Left renal cortex interstitium (tissue), 4 donors: ENCODE measurements around the gene CCDC149. TPM values are rescaled to one million over a fixed set of nuclear protein-coding genes. Genes with fewer than 3 reads are reported as not detected.

Experiments used
- DNase-seq, 4 donors: peaks; one replicate each; pipeline ENCODE4 v3.0.0-alpha.2; 2013; ENCODE audit warnings: low read depth in 4 of 4, low spot score in 2 of 4, missing footprints in 1 of 4
- polyA plus RNA-seq, 4 donors: library from polyadenylated mRNA; unstranded; fragments of 120-200 nt; gene quantifications; one replicate each; pipeline ENCODE4 v1.2.1, GENCODE V29; 2013; ENCODE audit not compliant: insufficient read length in 4 of 4

CCDC149 gene
- polyA plus RNA-seq, 4 donors: 15.9 to 20.1 (median 19.3) TPM

DNA sequence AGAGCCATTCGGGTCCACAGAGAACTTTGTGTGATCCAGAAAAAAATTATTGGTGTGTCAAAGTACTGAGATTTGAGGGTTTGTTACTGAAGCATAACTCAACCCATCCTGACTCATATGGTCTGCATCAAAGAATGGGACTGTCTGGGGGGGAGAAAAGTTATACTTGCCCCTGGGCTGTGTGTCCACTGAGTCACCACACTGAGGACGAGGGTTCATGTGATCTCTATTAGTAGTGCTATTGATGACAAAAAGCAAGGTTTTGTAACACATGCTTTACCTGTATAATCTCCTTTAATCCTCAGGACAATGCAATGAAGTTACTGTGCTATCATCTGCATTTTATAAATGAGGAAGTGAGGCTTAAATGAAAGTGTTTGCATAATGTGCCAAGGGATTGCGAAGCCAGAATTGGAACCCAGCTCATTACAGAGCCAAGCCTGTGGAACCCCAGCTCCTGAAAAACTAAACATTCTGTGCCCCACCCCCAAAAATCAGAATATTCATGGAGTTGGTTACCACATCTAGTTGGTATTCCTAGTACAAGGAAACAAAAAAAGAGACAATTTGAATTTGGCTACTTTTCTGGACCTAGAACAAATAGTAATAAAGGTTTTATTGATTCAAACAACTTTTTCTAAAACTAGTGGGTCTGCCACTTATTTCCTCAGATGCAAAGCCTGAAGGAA lies 31.2 kb downstream of the CCDC149 start:
- no peak for DNase-seq

- DNase-seq: no peak
Measured at GRCh38 chr4:24880186-24880585, 32.7 kb downstream of the CCDC149 start.

DNA sequence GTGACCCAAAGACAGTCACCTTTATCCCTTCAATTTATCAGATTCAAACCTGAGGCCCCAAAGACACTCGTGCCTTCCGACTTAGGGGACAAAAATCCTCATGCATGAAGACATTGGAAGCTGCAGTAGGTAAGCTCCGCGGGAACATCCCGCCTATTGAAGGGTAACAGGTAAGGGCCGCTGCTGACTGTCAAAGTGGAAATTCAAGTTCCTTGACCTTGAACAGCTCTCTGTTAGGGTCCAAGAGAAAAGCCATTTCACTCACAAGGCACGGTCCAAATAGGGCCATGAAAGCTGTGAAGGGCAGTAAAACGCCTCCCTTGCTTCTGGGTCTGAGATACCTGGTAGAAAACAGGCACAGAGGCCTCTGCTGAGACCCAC lies 34.2 kb downstream of the CCDC149 start:
- no peak for DNase-seq

DNA sequence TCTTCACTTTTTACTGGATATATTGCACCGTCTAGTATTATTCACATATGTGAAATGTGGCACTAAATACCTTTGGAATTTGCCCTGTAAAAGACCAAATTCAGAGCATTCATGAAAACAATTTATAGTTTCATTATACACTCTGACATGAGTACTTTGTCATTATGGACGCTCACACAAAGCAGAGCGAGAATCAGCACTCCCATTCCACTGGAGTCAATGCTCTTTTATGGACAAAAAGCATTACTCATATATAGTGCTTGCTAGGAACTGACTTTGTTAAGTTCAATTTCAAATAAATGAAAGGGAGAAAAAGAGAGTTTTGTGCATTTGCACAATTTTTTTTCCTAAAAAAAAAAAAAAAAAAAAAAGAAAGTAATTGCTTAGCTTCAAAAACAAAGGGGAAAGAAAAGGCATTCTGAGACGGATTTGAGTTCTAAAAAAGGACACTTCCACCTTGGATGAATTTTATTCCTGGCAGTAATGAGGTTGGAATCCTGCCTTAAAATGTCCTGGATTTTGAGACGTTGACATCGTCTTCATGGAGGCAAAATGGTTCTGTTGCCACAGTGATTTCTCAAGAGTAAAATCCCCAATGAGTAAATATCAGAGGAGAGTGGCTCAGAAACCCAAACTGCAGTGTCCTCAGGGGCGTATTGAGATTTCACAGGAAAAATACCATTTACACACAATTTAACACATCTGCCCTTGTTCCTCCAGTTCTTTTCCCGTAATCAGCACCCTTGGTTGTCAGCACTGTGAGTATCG lies 34.8 kb downstream of the CCDC149 start:
- no peak for DNase-seq

DNA sequence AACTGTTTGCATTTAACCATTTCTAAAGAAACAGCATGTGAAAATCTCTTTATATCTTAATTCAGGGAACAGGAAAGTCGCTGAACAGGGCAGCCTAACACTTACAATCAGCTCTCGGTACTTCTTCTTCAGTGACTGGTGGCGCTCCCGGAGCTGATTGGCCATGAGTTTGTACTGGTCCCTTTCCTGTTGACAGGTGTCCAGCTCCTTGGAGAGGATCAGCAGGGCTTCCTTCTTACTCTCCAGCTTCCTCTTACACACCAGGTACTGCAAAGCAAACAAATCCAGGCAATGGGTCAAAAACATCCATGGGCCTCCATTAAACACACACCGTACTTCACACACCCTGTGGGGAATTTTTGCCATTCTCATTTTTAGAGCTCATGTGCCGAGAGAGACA lies 36.4 kb downstream of the CCDC149 start:
- no peak for DNase-seq

GRCh38 chr4:24872720-24873119 lies 40.1 kb downstream of the CCDC149 start:
- no peak for DNase-seq

- no peak for DNase-seq
Measured at GRCh38 chr4:24871210-24871609, 41.6 kb downstream of the CCDC149 start.

DNA sequence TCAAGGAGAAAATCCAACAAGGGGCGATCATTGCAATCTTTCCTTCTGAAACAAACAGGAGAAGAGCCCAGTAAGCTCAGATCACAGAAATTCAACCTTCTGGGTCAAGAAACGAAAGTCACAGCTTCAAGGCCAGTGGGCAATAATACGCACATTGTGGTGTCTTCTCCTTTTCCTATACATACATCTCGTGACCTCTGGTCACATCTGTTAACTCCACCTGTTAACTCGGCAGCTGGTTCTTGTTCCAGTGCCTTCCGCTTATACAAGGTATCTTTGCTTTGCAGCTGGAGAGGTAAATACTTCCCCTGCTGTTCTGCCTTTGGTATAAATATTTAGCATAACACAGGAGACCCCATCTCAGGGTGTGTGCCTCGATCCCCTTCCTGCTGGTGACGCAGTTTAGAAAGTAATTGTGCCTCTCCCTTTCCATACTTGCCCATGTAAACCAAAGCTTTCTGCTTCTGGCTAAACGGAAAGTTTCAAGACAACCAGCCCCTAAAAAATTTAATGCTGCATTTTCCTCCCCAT lies 45.0 kb downstream of the CCDC149 start:
- DNase-seq: no peak

DNA sequence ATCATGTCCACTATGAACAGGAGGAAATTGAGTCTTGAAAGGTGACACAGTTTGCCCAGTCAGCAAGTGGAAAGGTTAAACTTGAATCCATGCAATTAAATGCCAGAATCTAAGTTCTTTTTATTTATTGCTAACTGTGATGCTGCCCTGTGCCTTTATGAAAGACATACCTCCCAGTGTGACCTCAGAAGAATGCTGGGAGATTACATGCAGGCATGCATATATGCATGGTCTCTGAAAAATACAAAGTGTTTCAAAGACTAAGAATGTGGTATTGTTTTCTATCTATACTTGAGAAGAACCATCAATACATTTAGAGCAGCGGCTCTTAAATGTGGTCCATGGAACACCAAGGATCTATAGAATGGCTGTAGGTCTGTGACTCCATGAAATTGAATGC lies 45.6 kb downstream of the CCDC149 start:
- no peak for DNase-seq

DNA sequence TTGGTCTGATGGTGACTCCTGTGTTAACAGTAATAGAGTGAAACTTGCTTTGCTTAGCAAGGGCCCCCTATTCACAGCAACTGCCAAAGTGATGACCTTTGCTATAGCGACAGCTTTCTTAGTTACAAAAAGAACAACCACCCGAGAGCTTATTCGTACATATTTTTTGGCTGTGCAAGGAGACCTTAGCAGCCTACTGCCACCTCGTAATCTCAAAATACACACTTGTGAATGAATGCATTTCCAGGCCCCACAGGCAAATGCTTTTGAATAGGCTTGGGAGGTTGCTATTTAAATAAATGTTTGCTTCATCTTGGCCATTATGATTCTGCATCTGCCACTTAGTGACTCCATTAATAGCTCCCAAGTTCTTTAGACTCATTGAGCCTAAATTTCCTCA lies 47.4 kb downstream of the CCDC149 start:
- no peak for DNase-seq

GRCh38 chr4:24863799-24864198 lies 49.0 kb downstream of the CCDC149 start:
- DNase-seq: no peak

DNA sequence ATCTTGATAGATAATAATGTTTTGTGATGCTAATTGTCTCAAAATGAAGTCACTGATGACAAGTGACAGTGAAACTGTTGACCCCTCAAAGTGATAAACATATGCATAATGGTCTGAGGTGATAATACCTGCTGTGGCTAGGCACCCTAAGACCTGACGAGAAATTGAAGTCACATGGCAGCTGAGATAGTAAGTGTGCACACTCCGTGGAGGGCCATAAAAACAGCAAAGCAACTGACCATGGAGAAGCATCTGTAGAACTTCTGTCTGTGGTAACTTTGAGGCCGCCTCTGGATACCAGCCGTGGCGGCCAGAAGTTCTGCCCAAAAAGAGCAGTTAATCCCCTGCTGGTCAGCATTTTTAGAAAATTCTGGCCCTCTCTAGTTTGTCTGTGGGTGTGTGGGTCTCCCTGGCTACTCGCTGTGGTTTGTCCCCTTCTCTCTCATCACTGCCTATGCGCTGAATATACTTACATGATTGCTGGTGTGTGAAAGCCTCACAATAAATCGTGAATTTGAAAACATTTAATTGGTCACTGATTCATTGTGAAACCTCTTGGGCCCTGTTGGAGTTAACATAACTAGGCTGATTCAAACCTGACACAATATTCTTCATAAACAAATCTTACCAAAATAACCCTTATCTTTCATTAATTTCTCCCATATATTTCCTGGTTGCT lies 50.6 kb downstream of the CCDC149 start:
- DNase-seq: no peak

GRCh38 chr4:24858550-24858949 lies 54.3 kb downstream of the CCDC149 start:
- no peak for DNase-seq

DNA sequence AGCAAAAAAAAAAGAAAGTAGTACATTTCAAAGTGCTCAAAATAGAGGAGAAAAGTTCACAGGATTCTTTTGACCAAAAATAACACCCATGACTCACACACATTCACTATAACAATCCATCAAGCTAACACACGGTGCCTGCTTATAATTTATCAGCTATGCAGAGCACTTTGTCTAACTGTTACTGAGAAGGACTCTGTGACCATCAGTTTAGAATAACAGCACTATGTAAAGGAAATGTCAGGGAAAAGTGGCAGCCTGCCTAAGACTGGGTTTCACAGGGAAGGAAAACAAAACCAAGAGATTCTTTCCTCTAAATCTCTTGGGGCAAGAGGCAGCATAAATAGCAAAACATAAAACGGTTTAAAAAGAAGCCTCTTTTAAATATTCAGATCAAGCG lies 54.8 kb downstream of the CCDC149 start:
- DNase-seq: no peak

GRCh38 chr4:24856586-24856985 lies 56.3 kb downstream of the CCDC149 start:
- DNase-seq: no peak

DNA sequence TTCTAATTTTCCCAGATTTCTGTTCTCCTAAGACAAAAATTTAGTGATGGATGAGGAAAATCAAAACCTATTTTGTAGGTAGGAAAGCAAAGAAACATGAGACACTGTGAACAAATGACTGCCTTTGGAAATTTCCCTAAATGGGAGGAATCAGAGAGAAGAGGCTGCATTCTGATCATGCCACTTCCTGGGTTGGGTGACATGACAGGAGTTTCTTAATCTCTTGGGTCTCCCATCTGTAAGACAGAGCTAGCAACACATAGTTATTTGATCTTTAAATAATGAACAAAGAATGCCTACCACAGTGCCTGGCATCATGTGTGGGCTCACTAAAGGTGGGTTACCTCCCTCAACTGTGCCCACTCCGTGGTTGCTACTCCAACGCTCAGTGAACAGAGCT lies 57.1 kb downstream of the CCDC149 start:
- no peak for DNase-seq

- no peak for DNase-seq
Measured at GRCh38 chr4:24853142-24853541, 59.7 kb downstream of the CCDC149 start.

DNA sequence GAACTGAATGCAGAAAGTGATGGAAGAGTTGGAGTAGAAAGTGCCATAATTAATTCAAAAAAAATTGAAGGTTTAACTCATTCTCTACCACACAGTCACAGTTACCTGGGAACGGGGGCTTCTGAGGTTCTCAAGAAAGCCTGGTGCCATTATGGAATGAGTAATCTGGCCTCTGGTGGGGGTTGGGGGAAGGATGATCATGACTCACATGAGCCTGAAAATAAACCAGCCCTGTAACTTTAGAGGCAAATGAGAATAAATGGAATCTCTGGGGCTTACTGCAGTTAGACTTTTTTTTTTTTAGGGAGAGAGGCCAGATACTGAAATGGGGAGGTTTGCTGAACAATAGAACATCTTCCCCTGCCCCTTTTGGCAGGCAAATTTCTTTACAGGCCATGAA lies 62.2 kb downstream of the CCDC149 start:
- no peak for DNase-seq

DNA sequence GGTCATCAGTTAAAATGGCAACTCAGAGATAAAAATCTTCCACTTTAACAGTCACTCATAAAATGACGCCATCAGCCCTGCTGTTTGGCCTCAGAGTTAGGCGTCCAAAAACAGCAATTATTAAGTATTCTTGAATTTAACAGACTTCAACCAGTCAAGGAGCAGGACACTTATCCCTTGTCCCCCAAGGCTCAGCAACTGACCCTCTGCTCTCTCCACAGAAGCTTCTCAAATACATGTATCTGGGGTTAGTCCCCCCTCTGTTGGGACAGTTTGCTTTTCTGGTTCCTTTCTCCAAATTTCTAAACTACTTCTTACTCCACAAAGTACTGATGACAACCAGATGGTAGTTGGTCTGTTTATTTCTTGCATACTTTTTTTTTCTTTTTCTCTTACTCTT lies 63.1 kb downstream of the CCDC149 start:
- no peak for DNase-seq

DNA sequence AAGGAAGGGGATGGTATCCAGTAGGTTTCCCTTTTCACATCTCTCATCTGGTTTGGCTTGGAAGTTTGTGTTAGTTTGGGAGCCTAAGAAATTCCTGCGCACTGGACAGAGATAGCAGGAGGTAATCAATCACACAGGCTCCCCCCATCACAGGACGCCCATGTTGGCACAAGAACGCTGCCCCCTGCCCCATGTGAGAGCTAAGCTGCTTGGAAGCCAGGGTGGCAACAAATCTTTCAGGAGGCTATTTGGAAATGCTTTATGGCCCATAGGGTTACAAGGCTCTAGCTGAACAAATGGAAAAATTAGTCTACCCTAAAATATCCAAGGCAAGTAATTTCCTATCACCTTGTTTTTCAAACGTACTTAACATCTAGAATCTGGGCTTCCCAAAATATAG lies 63.5 kb downstream of the CCDC149 start:
- no peak for DNase-seq

DNA sequence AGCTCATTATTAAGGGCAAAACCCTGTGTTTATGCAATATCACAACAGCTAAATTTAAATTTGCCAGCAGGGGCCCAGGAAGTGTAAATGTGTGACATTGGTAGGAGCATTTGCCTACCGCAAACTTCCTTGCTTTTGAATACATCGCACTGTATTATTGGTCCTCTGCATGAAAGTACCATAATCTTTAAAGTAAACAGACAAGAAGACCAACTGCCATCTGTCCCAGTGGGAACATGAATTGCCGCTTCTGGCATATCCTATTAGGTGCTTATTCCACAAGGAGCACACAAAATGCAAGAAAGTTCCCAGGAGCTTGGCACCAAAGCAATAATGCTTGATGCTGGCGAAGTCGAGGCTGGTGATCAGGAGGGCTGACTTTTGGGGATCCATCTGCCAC lies 66.1 kb downstream of the CCDC149 start:
- DNase-seq: no peak

- no peak for DNase-seq
Measured at GRCh38 chr4:24845902-24846301, 66.9 kb downstream of the CCDC149 start.
